ELF-1 (cell line): ENCODE results near the gene SPIRE1.

Experiments used
- DNase-seq: peaks from one replicate; pipeline ENCODE4 v3.0.0-alpha.2; 2016; ENCODE audit warnings: low read depth, low spot score

Gene SPIRE1

GRCh38 chr18:12657684-12658425 lies at the start of gene SPIRE1:
Gene SPIRE1, minus strand, starts transcription at chr18:12658107. Its CDS starts 241 bp downstream, at chr18:12657866.
- peak; percentile 27 for DNase-seq

- DNase-seq = no peak
Measured at GRCh38 chr18:12703664-12704063, 45.8 kb upstream of the SPIRE1 start.

- no peak for DNase-seq
Measured at GRCh38 chr18:12703096-12703567, 45.2 kb upstream of the SPIRE1 start.

- peak; percentile 93 for DNase-seq
Measured at GRCh38 chr18:12702221-12703095, 44.6 kb upstream of the SPIRE1 start, which contains the start of the genes CEP76 and PSMG2. Gene CEP76, minus strand, starts transcription at chr18:12702723. Its CDS starts 175 bp downstream, at chr18:12702548. Gene PSMG2, plus strand, starts transcription at chr18:12703042. Its CDS starts 66 bp downstream, at chr18:12703108.

DNA sequence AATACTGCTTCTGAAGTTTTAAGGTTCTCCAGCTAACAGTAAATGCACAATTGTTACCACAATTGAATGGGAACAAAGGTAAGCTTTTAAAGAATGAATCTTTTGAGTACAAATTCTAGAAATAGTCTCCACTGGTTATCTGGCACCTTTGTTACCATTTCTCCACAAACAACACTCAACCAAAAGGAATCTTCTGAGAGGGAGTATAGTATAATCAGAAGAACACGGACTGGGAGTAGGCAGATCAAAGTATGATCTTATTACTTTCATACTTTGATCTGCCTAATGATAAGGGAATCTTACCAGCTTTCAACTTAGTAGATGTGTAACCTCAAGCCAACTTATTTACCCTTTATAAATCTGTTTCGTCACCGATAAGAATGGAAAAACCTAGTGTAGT lies 43.3 kb upstream of the SPIRE1 start:
- no peak for DNase-seq

GRCh38 chr18:12699747-12700146 lies 41.8 kb upstream of the SPIRE1 start:
- no peak for DNase-seq

DNA sequence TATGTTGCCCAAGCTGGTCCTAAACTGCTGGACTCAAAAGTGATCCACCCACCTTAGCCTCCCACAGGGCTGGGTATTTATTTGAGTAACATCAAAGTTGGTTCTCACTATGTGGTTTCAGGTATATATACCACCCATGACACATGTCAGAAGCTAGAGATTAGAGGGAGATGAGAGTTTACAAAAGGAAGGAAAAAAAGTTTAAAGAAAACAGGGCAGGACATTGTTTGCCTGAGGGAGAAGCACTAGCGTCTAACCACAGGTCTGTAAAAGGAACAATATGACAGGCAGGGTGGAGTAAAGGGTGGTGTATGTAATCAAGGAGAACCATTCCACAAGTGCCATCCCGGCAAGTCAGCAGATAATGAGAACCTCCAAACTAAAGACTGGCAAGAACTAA lies 36.1 kb upstream of the SPIRE1 start:
- no peak for DNase-seq

DNA sequence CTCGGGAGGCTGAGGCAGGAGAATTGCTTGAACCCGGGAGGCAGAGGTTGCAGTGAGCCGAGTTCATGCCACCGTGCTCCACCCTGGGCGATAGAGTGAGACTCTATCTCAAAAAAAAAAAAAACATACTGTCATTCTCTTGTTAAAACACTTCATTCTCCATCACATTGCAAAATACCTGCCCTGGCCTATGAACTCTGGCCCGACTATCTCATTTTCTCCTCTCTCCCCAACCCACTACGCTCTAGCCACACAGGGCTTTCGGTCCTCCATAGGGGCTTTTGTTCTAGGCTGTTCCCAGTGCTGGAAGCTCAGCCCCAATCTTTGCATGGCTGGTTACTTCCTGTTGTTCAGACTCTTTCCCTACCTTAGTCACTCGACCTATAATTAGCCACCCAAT lies 34.3 kb upstream of the SPIRE1 start:
- no peak for DNase-seq

GRCh38 chr18:12689256-12689850 lies 31.4 kb upstream of the SPIRE1 start:
- no peak for DNase-seq

DNA sequence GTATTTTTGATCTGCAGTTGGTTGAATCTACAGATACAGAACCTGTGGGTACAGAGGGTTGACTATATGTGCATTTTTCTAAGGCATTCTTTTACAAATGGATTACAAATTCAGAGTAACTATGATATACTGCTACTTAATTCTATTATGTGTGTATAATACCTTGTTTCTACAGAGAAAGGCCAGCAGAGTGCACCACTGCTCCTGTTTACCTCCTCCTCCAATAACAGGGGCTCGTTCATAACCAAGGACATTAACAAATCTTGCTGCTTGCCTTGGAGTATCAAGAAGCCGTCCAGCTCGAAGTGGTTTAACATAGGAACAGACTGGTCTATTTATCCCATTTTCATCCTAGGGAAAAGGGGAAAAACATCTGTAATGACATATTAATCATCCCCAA lies 28.2 kb upstream of the SPIRE1 start:
- no peak for DNase-seq

DNA sequence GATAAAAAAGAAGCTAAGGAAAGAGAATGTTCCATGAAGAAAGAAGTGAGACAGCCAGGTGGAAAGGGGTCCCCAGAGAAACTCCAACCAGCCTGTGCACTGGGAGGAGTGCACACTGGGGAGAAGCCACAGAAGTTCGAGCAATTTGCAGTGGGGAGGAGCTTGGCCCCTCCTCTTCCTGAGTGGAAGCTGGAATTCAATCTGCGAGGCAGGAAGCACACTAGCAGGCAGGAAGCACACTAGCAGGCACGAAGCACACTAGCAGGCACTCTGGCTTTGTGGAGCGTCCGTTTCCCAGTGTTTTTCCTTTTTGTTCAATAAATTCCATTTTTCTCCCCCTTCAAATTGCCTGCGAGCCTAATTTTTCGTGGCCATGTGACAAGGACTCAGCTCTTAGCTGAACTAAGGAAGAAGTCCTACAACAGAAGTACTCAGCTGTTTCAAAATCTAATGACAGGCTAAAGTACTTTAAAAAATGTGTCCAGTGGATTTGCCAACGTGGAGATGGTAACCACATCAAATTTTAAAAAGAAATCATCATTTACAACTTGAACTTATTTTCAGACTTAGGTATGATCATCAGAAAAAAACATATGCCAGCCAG lies 21.4 kb upstream of the SPIRE1 start:
- DNase-seq = no peak

- no peak for DNase-seq
Measured at GRCh38 chr18:12668041-12668440, 10.1 kb upstream of the SPIRE1 start.

- peak; percentile 31 for DNase-seq
Measured at GRCh38 chr18:12659904-12660605, 2.1 kb upstream of the SPIRE1 start.

GRCh38 chr18:12658426-12659138 lies 675 bp upstream of the SPIRE1 start:
- peak; percentile 75 for DNase-seq

GRCh38 chr18:12656938-12657683 lies 796 bp downstream of the SPIRE1 start:
- peak; percentile 23 for DNase-seq

GRCh38 chr18:12656605-12656937 lies 1.3 kb downstream of the SPIRE1 start:
- no peak for DNase-seq

- DNase-seq = no peak
Measured at GRCh38 chr18:12654971-12655370, 2.9 kb downstream of the SPIRE1 start.

GRCh38 chr18:12652861-12653401 lies 5.0 kb downstream of the SPIRE1 start:
- no peak for DNase-seq

- no peak for DNase-seq
Measured at GRCh38 chr18:12651651-12652050, 6.3 kb downstream of the SPIRE1 start.
